Measurements from ENCODE around the gene CDC42EP4. TPM values are rescaled to one million over a fixed set of nuclear protein-coding genes. Genes with fewer than 3 reads are reported as not detected.
"Not testable (repeated sequence)": the region's sequence is repeated elsewhere in the genome, so short reads cannot be mapped to it uniquely, and the experiment has no call there.

The CDC42EP4 gene
- total RNA-seq, 4 donors from 2014 or later = 54.9 to 75.6 (median 69.6) TPM

DNA sequence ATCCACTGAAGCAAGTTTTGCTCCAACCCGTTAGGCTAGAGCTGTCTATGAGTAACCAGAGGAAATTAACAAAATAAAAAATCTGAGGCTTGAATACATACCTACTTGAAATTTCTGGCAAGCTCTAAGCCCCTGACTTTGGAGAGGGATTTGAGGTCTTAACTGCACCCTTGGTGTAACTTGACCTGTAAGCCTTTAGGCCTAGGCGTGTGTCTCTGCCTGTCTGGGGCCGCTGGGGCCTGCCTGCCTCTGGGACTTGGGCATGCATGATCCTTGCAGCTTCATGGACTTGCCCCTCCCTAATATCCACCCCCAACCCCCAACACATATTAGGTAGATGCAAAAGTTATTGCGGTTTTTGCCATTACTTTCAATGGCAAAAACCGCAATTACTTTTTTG is 3.7 kb upstream of the CDC42EP4 start:
- WGBS, 2 donors (ENCODE audit: low coverage in 1 of 2) = 73 to 90% methylated on average over 2 to 4 of the region's 5 CpGs

GRCh38 chr17:73313526-73314127 is 1.8 kb upstream of the CDC42EP4 start:
- no peaks in the 10 kb centered on the region for H3K27me3 ChIP-seq
- no peaks in the 10 kb centered on the region for H3K9me3 ChIP-seq
- WGBS, 2 donors (ENCODE audit: low coverage in 1 of 2) = 57 to 78% methylated on average over 4 to 8 of the region's 8 CpGs
- DNase-seq = no peak
- H3K27ac ChIP-seq = no peak overlapping the region
- TF ChIP-seq POLR2A (IDR thresholded peaks at IDR 0.05) = no peak
- TF ChIP-seq POLR2AphosphoS5 (IDR thresholded peaks at IDR 0.05) = no peak
- TF ChIP-seq, protein P1, sequence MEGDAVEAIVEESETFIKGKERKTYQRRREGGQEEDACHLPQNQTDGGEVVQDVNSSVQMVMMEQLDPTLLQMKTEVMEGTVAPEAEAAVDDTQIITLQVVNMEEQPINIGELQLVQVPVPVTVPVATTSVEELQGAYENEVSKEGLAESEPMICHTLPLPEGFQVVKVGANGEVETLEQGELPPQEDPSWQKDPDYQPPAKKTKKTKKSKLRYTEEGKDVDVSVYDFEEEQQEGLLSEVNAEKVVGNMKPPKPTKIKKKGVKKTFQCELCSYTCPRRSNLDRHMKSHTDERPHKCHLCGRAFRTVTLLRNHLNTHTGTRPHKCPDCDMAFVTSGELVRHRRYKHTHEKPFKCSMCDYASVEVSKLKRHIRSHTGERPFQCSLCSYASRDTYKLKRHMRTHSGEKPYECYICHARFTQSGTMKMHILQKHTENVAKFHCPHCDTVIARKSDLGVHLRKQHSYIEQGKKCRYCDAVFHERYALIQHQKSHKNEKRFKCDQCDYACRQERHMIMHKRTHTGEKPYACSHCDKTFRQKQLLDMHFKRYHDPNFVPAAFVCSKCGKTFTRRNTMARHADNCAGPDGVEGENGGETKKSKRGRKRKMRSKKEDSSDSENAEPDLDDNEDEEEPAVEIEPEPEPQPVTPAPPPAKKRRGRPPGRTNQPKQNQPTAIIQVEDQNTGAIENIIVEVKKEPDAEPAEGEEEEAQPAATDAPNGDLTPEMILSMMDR (IDR thresholded peaks at IDR 0.05) = no peak
- no peak for TF ChIP-seq EP300 (IDR thresholded peaks at IDR 0.05; ENCODE audit: low read depth)
- peaks cover 12 to 31% (median 31%) of the 10 kb centered on the region in 4 donors for H3K4me1 ChIP-seq
- in situ Hi-C loops (cut with MboI; ENCODE audit: low pct_ligation_motif_present in 1 of 4, low pct_unique_long_range_greater_than_20kb in 1 of 4, low sequenced_read_pairs in 3 of 4) (no loop called here), intact Hi-C loops (cut with DNase I; ENCODE audit: low total_unique reads) (no loop called here)
- no peak overlapping the region for H3K4me3 ChIP-seq
- no peaks in the 10 kb centered on the region for H3K36me3 ChIP-seq

More for the DNA sequence above, 3.7 kb upstream of the CDC42EP4 start:
- DNase-seq = no peak
- in situ Hi-C loops (cut with MboI; ENCODE audit: low pct_ligation_motif_present in 1 of 4, low pct_unique_long_range_greater_than_20kb in 1 of 4, low sequenced_read_pairs in 3 of 4) (no loop called here), intact Hi-C loops (cut with DNase I; ENCODE audit: low total_unique reads) (no loop called here)
- Histone ChIP-seq H3K27me3 (no peaks in the 10 kb centered on the region), H3K9me3 (no peaks in the 10 kb centered on the region), H3K36me3 (no peaks in the 10 kb centered on the region), H3K27ac (no peak overlapping the region), H3K4me3 (no peak overlapping the region), H3K4me1 (peaks cover 12 to 15% (median 14%) of the 10 kb centered on the region in 4 donors)
- TF ChIP-seq, protein P1 (IDR thresholded peaks at IDR 0.05) = no peak
- TF ChIP-seq POLR2AphosphoS5 (IDR thresholded peaks at IDR 0.05) (no peak), POLR2A (IDR thresholded peaks at IDR 0.05) (no peak), EP300 (IDR thresholded peaks at IDR 0.05; ENCODE audit: low read depth) (no peak)

GRCh38 chr17:73312887-73313286 is 1.1 kb upstream of the CDC42EP4 start:
- H3K27me3 ChIP-seq; H3K9me3 ChIP-seq; intact Hi-C loops (cut with DNase I; ENCODE audit: low total_unique reads); H3K36me3 ChIP-seq; in situ Hi-C loops (cut with MboI; ENCODE audit: low pct_ligation_motif_present in 1 of 4, low pct_unique_long_range_greater_than_20kb in 1 of 4, low sequenced_read_pairs in 3 of 4); DNase-seq: not testable (repeated sequence)
- Histone ChIP-seq H3K27ac (peak overlapping the region; percentile 99 to 100 (median 100)), H3K4me1 (peaks cover 14 to 39% (median 37%) of the 10 kb centered on the region in 4 donors), H3K4me3 (peak overlapping the region in 1 of 4 donors; percentile 93)
- WGBS, 2 donors (ENCODE audit: low coverage in 1 of 2) = 82 to 100% methylated on average over 1 to 11 of the region's 11 CpGs

DNA sequence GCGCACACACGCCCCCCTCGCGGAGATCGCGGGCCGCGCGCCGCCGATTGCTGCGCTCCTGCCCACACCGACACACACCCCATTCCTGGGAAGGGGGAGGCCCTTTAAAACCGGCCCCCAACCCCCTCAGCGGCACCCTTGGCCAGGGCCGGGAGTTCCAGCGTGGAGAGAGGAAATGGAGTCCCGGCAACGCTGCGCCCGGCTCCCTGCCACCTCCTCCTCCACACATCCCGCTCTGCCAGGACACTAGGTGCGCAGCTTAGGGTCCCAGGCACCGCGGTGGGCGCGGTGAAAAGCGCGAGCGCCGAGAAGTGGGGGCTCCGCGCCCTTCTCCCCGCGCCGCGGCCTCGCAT is 397 bp downstream of the CDC42EP4 start:
- intact Hi-C loops (cut with DNase I; ENCODE audit: low total_unique reads) (loop anchor here (1.0 kb wide), 1 partner anchor 32 kb away; no protein-coding TSS in a partner anchor), in situ Hi-C loops (cut with MboI; ENCODE audit: low pct_ligation_motif_present in 1 of 4, low pct_unique_long_range_greater_than_20kb in 1 of 4, low sequenced_read_pairs in 3 of 4) (no loop called here)
- no peak for DNase-seq
- Histone ChIP-seq H3K27ac (peak overlapping the region; percentile 99 to 100 (median 100)), H3K27me3 (no peaks in the 10 kb centered on the region), H3K4me1 (peaks cover 18 to 47% (median 44%) of the 10 kb centered on the region in 4 donors), H3K4me3 (peak overlapping the region; percentile 84 to 99 (median 96)), H3K36me3 (no peaks in the 10 kb centered on the region), H3K9me3 (no peaks in the 10 kb centered on the region)
- TF ChIP-seq, protein P1 (IDR thresholded peaks at IDR 0.05) = no peak
- TF ChIP-seq POLR2A (IDR thresholded peaks at IDR 0.05) (no peak), EP300 (IDR thresholded peaks at IDR 0.05; ENCODE audit: low read depth) (no peak), POLR2AphosphoS5 (IDR thresholded peaks at IDR 0.05) (no peak)
- WGBS, 2 donors (ENCODE audit: low coverage in 1 of 2) = 0% methylated on average over 22 of the region's 38 CpGs; no CpG with 5 or more reads in 1 of the 2 donors
